ENCODE data around the gene RNF223.

- no peak for TF ChIP-seq POLR2A (IDR thresholded peaks at IDR 0.05; ENCODE audit: low read depth)
- TF ChIP-seq CTCF (IDR thresholded peaks at IDR 0.05) = no peak
These were observed 51.6 kb downstream of the RNF223 start for GRCh38 chr1:1022302-1023009.

Measured in esophagus muscularis mucosa (tissue), 3 donors.